NAMALWA (cell line): Measurements from ENCODE around the gene EGFR.
"Not testable (repeated sequence)": the region's sequence is repeated elsewhere in the genome, so short reads cannot be mapped to it uniquely, and the experiment has no call there.

Source experiments
- DNase-seq: peaks from one replicate; pipeline ENCODE4 v3.0.0-alpha.2; 2015; ENCODE audit warnings: low spot score

Gene EGFR

DNA sequence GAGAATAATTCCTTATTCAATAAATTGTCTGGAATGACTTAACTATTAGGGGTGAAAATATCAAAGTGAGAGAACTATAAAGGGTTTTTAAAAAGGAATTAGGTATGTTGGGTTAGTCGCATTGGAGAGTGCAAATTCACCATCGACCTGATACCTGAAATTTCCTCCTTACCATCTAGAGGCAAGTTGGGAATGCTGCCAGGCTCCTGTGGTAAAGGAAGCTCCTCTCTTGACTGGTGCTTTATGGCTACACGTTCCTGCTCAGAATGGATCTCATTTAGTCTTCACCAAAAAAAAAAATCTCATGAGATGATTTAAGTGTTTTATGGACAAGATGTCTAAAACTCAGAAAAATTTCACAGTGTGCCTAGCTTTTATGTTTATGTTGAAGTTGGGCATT lies 129.8 kb downstream of the EGFR start:
- no peak for DNase-seq

DNA sequence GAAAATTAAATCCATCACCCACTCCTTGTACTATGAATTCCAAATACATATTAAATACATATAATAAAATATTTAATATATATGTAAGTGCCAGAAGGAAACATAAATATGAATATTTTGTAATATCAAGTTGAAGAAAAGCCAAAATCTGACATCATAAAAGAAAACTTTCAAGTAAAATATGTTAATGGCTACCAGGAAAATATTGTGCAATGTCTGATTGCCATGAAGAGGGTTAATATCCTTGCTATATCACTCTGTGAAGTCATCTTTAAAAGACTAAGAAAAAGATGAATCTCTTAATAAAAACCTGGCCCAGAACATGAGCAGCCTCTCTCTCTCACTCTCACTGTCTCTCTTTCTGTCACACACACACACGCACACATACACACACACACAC lies 130.2 kb downstream of the EGFR start:
- DNase-seq, result no peak

DNA sequence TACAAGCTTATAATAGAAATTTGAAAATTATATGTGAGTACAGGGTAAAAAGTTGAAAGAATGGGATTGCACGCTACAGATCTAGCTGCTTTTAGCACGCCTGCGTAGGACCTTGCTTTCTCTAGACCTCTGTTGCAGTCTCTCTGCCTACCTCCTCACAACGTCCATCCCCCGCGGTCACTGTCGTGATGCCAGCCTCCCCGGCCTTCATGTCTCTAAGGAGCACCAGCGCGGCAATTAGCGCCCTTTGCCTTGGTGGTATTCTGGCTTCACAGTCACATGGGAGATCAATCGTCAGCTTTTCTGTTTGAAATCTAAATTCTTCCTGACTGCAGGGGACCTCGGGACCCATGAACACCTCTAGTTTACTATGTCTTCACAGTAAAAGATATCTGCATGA lies 131.3 kb downstream of the EGFR start:
- no peak for DNase-seq

DNA sequence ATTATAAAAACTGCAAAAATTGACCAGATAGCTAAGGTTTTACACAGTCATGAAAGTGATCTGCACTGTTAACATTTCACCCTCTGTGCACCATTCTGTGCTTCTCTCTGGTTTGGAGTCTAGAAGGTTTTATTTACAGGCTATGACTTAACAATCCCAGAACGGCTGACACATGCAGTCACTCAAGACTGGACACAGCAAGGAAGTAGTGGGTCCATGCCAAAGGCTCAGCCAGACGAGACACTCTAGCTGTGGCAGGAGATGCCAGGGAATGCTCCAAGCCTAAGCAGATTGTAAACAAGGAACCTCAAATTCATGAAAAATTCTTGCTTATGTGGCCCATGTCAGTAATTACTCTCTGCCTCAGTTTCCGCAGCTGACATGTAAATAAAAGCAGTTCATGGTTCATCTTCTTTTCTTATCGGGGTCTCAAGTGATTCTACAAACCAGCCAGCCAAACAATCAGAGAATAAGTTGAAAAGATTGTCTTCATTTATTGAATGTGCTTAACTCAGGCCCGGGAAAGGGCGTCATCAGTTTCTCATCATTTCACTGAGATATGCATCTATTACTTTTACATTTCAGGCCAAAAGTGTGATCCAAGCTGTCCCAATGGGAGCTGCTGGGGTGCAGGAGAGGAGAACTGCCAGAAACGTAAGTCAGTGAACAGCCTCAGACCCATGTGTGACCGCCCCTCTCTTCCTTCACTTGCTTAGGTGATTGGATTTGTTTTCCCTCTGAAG lies 132.1 kb downstream of the EGFR start:
- no peak for DNase-seq

DNA sequence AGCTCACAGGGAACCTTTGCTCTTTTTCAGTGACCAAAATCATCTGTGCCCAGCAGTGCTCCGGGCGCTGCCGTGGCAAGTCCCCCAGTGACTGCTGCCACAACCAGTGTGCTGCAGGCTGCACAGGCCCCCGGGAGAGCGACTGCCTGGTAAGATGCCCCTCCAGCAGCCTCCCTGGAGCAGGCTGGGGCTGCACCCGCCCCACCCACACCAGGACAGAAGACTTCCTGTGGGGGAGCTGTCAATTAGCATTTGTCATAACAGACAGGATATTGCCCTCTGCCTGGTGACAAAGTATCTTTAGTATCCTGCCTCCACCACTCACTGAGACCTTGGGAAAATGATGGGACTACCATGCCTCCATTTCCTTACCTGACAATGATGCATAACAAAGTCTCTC lies 133.7 kb downstream of the EGFR start:
- DNase-seq, result no peak

DNA sequence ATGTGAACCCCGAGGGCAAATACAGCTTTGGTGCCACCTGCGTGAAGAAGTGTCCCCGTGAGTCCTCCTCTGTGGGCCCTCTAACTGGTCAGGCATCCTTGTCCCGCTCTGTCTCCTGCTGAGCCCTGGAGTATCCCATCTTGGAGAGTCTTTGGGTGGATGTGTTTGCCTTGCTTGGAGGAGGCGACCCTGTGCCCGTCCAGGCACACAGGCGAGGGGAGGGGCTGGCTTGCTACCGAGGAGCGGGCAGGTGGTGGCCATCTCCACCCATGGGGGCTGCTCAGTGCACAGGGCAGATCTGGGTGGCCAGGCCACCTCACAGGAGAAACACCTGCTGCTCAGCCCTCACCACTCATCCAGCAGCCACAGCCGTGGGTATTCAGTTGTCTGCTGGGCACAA lies 135.3 kb downstream of the EGFR start:
- no peak for DNase-seq

DNA sequence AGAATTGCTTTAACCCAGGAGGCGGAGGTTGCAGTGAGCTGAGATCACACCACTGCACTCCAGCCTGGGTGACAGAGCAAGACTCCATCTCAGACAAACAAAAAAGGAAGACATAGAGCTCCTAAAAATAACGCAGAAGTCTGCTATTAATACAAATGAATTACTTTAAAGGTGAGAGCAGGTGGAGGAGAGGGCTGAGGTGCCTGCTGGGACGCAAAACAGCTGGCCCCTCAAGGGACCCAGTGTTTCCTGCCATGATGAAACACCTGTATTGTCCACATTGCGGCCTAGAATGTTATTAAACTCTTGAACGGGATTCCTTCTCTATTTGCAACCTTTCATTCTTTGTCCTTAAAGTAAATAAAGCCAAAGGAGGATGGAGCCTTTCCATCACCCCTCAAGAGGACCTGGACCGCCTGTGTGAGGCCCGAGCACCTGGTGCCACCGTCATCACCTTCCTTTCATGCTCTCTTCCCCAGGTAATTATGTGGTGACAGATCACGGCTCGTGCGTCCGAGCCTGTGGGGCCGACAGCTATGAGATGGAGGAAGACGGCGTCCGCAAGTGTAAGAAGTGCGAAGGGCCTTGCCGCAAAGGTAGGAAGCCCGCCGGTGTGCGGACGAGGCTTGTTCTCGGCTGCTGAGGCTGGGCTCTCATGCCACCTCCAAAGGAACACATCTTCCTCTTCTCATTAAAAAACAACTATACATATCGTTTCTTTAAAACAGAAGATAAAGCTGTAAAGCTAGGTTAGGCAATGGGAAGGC lies 136.7 kb downstream of the EGFR start:
- no peak for DNase-seq

DNA sequence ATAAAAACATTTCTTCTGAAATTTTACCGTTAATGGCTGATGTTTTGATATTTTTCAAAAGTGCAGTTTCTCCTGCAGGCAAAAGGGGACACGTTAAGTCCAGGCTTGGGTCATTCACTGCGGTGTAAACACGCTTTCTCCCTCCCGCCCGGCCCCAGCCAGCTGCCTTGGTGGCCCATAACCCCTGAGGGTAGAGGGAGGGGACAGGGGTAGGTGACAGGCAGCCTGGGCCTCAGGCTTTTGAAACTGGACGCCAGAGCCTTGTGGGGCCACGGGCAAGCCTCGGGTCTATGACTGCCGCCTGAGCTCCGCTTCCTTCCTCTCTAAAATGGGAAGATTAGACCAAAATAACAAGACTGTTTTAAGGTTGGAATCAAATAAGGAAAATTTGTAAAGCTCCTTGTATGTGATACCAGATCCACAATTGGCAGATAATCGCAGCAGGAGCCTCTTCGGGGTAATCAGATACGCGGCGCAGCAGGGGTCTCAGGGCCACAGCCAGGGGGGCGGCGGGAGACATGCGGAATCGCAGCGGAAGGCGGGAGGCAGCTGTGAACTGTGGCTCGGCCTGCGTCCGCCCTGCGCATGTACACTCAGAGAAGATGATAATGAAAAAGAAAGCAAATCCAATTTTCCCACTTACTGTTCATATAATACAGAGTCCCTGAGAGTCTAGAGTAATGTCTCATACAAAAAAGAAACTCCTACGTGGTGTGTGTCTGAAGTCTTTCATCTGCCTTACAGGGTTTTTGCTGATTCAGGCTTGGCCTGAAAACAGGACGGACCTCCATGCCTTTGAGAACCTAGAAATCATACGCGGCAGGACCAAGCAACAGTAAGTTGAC lies 138.3 kb downstream of the EGFR start:
- no peak for DNase-seq

DNA sequence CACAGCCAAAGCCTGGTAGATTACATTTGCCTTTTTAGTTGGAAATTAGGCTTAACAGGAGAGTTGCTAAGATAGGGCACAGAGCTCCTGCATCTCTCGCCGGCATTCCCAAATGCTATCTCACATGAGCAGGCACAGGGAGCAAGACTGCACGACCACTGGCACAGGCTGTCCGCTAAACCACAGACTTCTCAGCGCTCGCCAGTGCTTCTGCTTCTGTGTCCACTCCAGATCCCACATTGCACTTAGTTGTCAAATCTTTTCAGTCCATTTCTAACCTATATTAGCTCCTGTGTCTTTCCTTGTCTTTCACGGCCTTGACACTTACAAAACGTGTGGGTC lies 138.9 kb downstream of the EGFR start:
- DNase-seq, result no peak

DNA sequence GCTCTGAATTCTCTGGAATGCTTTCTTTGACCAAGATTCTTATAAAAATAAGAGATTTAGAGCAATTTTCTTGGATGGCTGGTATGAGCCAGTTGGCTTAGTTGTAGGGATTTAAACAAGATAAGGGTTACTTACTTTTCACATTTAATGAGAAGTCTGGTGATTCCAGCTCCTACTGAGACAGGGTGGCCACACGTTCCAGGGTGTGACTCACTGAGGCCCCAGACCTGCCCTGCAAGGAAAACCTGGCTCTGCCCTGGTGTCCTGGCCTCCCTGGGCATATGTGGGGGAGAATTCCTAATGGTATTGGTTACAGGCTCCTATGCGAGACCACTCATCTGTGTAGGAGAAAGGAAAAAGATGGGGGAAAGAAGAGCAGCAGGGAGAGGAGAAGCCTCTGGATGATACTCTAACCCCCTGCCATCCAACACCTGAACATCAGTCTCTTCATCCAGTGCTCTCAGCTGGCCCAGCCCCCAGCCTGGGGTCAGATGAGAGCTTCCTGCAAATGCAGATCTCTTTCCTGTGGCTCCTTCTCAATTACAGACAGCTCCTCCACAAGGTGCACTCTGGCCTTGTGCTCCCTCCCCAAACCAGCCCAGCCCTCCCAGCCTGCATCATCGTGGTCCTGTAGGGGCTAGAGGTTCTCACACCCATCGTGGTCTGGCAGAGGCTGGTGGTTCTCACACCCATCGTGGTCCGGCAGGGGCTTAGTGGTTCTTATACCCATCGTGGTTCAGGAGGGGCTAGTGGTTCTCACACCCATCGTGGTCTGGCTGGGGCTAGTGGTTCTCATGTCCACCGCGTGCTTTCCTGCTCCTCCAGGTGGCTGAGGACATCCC lies 139.9 kb downstream of the EGFR start:
- no peak for DNase-seq

DNA sequence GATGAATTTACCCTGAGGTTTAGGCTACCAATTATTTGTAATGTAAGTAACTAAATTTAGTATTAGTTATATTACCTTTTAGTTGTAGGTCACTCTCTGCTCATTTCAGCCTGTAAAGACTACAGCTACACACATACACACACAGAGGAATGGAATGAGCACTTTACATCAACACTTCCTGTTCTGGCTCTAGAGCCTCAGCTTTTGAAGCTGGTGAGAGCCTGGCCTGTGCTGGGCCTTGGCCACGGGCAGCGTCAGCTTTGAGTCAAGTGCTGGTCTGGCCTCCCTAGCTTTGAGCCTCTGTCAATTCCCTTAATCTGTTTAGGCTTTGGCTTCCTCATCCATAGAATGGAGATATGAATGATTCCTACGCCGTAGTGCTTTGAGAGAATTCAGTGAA lies 141.7 kb downstream of the EGFR start:
- DNase-seq, result no peak

DNA sequence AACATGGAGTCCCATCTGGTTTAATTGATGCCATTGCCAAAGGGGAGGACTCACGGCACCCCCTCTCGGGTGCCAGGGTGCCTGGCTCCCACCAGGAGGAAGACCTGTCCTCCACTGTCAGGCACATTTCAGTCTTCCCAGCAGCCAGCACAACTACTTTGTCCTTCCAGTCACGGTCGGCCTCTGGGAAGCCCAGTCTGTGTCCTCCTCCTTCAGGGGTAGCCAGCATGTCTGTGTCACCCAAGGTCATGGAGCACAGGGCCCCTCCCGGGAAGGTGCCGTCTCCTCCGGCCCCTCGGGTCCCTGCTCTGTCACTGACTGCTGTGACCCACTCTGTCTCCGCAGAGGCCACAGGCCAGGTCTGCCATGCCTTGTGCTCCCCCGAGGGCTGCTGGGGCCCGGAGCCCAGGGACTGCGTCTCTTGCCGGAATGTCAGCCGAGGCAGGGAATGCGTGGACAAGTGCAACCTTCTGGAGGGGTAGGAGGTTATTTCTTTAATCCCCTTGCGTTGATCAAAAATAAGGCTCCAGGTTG lies 142.4 kb downstream of the EGFR start:
- no peak for DNase-seq

DNA sequence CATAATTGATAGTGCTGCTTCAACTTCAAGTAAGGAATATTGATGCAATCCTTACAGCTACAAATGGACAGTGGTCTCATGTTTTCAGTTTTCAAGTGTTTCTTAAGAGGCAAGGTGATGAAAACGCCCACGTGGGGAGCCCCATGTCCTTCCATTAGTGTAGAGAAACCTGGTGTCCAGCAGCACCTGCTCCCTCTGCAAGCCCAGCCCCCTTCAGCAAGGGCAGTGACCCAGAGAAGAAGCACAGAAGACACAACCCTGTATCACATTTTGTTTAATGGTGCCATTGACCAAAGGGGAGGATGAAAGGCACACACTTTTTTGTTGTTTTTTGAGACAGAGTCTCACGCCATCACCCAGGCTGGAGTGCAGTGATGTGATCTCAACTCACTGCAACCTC lies 143.7 kb downstream of the EGFR start:
- DNase-seq, result no peak

DNA sequence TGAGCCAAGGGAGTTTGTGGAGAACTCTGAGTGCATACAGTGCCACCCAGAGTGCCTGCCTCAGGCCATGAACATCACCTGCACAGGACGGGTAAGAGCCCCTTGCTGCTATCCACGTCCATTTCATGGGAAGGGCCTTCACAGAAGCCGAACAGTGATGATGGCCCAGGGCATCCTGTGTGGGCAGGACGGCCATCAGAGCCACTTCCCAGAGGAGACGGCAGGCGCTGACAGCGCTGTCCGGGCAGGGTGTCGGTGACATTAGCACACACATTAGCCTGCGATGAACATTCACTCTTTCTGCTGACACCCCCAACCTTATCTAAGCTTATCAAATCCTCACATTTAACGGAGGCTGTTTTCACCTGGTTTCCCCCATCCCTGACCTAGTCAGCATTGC lies 144.9 kb downstream of the EGFR start:
- no peak for DNase-seq

DNA sequence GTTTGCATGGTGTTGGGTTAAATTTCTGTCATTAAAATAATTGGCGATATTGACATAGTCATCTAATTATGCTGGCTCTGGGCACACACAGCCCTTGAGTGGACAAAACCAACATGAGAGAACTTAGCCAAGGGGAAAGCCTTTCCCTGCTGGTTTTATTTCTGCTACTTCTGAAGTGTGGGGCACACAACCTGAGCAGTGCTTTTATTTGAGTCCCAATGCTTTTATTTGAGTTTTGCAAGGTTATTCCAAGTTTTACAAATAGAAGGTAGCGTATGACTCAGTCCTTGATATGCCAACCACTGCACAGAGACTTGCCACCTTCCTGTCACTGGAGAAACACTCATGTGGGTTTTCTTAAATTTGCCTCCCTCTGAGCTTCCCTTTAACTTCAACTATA lies 145.7 kb downstream of the EGFR start:
- no peak for DNase-seq

DNA sequence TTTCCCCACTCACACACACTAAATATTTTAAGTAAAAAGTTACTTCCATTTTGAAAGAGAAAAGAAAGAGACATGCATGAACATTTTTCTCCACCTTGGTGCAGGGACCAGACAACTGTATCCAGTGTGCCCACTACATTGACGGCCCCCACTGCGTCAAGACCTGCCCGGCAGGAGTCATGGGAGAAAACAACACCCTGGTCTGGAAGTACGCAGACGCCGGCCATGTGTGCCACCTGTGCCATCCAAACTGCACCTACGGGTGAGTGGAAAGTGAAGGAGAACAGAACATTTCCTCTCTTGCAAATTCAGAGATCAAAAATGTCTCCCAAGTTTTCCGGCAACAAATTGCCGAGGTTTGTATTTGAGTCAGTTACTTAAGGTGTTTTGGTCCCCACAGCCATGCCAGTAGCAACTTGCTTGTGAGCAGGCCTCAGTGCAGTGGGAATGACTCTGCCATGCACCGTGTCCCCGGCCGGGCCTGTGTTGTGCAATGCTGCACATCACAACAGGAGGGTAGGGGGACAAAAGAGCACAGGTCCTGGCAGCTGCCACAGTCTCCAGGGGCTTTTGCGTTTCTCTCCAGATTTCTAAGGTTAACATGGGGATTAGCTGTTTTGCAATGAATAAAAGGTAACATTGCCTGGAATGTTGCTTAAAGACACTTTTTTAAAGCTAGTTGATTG lies 146.5 kb downstream of the EGFR start:
- DNase-seq, result no peak

DNA sequence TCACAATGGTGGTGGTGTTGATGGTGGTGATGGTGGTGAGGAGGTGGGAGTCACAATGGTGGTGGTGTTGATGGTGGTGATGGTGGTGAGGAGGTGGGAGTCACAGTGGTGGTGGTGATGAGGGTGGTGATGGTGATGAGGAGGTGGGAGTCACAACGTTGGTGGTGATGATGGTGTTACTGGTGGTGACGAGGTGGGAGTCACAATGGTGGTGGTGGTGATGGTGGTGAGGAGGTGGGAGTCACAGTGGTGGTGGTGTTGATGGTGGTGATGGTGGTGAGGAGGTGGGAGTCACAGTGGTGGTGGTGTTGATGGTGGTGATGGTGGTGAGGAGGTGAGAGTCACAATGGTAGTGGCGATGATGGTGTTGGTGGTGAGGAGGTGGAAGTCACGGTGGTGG lies 148.5 kb downstream of the EGFR start:
- DNase-seq, result not testable (repeated sequence)

DNA sequence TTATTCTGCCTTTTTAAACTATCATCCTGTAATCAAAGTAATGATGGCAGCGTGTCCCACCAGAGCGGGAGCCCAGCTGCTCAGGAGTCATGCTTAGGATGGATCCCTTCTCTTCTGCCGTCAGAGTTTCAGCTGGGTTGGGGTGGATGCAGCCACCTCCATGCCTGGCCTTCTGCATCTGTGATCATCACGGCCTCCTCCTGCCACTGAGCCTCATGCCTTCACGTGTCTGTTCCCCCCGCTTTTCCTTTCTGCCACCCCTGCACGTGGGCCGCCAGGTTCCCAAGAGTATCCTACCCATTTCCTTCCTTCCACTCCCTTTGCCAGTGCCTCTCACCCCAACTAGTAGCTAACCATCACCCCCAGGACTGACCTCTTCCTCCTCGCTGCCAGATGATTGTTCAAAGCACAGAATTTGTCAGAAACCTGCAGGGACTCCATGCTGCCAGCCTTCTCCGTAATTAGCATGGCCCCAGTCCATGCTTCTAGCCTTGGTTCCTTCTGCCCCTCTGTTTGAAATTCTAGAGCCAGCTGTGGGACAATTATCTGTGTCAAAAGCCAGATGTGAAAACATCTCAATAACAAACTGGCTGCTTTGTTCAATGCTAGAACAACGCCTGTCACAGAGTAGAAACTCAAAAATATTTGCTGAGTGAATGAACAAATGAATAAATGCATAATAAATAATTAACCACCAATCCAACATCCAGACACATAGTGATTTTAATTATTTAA lies 151.7 kb downstream of the EGFR start:
- DNase-seq, result no peak

DNA sequence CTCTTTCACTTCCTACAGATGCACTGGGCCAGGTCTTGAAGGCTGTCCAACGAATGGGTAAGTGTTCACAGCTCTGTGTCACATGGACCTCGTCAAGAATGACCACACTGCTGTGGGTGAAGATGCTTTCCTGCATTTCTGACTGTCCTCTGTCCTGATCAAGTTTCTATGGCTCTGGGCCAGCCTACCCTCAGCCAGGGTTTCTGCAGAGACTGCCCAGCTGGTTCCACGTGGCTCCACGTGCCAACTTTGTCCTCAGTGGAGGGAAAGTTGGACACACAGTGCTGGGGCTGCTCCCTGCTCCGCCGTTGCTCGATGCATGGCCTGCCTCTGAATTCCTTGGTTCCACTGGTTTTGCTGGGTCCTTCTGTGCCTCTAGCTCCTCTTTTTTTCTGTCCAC lies 152.3 kb downstream of the EGFR start:
- DNase-seq, result no peak

DNA sequence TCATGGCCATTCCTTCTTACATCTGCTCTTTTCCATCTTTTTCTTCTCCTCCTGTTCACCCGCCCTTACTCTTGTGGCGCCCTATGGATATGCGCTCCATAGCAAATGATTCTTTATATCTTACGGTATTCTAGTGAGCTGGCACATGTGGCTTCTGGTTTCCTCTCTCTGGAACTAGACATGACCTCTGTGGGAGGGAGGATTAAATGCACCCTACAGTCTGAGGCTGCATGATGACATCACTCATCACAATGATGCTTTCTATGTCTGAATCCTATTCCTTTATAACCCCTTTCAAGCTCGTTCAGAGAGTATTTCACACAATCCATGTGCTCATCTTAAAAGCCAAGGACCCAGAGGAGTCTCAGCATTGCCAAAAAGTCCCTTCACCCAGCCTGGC lies 153.3 kb downstream of the EGFR start:
- no peak for DNase-seq
